ENCODE measurements around the gene IQCH.
"Not testable (repeated sequence)": the region's sequence is repeated elsewhere in the genome, so short reads cannot be mapped to it uniquely, and the experiment has no call there.

IQCH gene

DNA sequence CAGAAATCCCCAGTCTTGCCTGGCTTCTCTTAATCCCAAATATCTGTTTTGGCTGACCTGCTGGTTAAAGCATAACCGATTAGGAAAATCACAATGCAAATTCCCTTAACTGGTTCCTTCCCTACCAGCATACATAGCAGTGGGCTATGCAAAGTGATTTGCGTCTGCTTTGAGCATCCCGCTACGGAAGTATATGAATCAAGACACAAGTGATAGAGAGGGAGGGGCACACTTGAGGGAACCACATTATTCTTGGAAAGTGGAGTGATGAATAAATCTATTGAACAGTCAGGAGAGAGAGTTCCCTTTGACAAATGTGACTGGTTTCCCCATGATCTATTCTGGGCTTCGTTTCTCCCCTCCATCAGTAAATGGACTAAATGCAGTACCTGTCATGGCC is 146.8 kb downstream of the IQCH start:
- DNase-seq: no peak

DNA sequence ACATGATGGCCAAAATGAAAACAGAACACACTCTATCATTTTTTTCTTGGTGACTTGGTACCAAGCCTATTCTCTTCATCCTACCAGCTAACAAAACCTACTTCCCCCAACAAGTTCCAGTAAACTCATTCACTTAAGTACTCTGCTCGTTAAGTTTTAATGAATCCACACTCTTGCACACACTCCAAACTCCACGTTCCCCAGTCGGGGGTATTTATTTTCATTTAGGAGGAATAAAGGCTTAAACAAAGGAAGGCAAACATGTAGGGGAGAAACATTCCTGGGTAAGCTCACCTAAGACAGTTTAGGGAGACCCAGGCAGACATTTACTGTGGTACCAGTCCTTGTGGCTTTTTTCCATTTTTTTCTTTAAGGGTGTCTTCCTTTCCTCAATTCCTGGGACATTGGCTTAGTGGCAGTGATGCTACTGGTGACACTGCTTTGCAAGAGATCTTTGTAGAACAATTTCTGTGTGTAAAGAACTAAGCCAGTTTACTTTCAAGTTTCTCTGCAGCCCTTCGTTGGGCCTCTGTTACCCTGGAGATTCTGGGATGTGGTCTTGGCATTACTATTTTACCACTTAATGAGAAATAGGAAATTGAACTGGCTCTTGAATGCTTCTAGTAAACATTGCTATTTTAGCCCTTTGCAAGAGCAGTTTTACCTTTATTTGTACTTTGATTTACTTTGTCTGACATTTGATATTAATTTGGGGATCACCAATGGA is 149.0 kb downstream of the IQCH start:
- no peak for DNase-seq

DNA sequence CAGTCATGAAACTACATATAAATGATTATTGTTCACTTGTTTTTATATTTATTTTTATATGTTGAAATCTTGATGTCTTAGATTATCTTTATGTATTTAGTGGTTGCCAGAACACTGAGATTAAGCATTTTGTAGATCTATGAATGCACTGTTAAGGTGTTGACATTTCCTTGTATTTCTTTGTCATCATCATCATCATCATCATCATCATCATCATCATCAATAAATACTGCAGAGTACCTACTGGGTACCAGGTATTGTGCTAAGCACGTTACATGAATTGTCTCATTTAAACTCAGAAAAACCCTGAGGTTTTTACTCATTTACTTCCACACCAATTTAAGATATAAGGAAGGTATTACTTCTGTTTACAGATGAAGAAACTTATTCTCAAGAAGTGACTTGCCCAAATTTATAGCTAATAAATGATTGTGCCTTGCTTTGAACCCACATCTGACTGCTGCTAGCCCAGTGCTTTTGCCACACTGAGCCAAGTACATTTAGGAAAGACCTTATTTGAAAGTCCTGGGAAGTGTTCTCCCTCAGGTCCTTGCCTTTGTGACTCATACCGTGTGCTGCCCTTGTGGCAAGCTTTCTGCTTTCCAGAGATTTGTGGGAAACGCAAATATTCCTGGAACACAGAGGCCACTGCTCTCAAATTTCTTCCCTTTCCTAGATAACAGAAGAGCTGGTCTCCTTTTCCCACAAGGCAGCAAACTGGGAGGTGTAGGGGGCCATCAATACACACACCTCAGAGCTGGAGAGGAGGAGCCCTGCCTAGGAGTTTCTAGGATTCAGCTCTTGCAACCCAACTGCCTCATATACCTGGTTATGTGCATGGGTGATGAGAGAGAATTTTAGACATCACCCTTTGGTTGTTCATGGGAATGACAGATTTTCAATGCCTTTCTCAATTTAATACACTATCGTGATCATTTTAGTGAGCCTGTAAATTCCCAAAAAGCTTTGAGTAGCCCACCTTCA is 150.9 kb downstream of the IQCH start:
- DNase-seq: no peak

GRCh38 chr15:67406257-67406861 is 151.8 kb downstream of the IQCH start:
- no peak for DNase-seq

DNA sequence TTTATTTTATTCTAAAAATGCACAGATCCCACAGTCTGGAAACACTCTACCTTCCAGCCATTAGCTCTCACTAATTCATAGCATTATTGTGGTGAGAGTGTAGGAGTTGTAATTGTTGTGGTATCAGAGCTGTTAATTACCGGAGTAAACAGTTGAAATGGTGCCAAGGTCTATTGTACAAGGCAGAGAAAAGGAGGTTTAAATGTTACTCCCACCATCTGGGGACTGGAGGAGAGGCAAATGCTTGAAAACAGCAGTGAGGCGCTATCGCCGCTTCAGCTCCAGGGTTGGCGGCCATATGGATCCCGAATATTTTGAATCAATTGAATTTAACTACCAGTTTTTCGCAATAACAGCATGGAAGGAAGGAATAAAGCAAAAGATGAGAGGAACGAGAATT is 153.2 kb downstream of the IQCH start:
- no peak for DNase-seq

- DNase-seq: no peak
Measured at GRCh38 chr15:67409175-67409574, 154.6 kb downstream of the IQCH start.

- DNase-seq: no peak
Measured at GRCh38 chr15:67411486-67411885, 156.9 kb downstream of the IQCH start.

DNA sequence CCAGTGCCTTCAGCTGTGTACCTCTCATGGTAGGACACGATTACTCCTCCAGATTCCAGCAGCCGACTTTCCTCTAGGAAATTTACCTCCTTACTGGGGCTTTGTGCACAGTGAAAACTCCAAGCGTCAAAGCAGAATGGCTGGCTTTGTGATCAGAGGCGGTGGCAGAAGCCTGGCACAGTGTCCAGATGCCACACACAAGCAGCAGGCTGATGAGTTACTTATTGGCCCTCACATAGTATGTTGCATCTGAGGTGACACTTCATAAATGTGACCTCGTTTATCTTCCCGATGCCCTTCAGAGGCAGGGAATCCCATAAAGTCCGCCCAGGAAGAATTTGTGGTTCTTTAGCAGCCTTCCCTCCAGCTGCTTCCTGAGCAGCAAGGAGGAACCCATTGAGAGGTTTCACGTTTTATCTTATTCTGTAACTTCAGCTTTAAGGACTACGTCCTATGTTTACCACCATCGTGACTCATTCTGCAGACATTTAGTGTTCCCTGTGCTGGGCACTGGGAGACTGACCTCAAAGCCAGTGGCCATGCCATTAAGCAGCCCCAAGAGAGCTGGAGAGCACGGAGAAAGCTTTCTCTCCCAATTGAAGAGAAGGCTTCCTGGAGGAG is 159.3 kb downstream of the IQCH start:
- no peak for DNase-seq

DNA sequence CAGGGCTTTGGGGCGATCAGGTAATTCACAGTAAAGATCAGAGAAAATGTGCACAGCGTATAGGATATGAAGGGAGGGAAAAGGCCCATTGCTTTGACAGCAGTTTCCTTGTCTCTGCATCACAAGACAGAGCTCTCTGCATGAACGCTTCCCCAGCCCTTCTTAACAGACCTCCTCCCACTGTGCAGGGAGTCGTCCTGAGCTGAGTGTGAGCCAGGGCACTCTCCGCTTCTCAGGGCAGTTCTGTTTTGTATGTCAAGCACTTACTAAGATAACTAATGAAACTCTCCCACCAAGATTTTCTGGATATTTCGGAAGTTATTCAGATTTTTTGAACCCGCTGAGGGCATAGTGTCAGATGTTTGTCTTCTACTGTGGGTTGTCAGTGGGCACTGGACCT is 160.6 kb downstream of the IQCH start:
- DNase-seq: no peak

DNA sequence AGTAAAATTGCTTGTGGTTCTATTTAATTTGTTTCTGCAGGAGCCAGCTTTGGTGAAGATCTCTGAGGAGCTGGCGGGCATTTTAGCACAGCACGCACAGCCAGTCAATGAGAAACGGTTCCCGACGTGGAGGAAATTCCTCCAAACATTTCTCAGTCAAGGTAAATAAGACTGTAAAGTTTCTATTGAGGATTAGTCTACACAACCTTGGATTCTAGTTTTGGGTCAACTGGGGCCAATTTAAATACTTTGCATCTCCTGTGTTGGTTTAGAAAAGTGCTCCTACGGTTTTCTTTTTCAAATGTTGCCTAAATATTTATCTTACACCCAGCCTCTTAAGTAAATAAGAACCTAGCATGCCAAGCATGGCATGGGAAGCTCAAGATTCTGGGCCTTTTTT is 162.3 kb downstream of the IQCH start:
- no peak for DNase-seq

DNA sequence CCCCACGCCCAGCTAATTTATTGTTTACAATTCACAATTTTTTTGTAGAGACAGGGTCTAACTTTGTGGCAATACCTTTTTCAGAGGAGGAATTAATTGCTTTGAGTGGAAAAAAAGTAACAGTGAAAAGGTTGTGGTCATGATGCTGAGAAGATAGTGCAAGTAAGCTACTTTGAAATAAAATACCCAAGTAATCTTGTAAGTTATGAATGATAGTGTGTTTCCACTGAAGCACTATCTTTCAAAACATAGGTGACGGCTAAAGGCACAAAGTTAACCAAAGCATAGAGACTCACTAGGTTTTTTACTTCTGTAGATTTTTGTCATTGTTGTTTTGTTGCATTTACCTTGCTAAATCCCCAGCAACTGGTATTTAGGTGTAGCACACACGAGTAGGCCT is 165.1 kb downstream of the IQCH start:
- DNase-seq: no peak

- DNase-seq: no peak
Measured at GRCh38 chr15:67420137-67420536, 165.6 kb downstream of the IQCH start.

DNA sequence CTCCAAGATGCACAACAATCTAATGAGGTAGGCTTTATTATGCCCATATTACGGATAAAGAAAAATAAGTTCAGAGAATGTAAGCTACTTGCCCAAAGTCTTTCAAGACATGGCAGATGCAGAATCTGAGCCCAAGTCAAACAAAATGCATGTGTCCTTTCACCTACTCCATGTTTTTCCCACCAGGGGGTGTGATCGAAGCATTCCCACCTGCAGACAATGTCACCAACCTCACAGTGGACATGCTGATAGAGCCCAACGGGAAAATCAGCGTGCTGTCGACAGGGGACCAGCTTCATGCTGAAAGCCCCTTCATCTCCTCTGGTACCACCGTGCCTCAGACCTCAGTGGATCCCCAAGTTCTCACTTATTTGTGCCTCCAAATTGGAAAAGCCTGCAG is 166.5 kb downstream of the IQCH start:
- no peak for DNase-seq

GRCh38 chr15:67422296-67422695 is 167.7 kb downstream of the IQCH start:
- no peak for DNase-seq

GRCh38 chr15:67433495-67434099 is 179.0 kb downstream of the IQCH start:
- DNase-seq: peak in 1 of 2 experiments; percentile 7

- not testable (repeated sequence) for DNase-seq
Measured at GRCh38 chr15:67436351-67437250, 182.0 kb downstream of the IQCH start.

GRCh38 chr15:67444100-67444499 is 189.5 kb downstream of the IQCH start:
- no peak for DNase-seq

GRCh38 chr15:67446449-67446848 is 191.9 kb downstream of the IQCH start:
- no peak for DNase-seq

DNA sequence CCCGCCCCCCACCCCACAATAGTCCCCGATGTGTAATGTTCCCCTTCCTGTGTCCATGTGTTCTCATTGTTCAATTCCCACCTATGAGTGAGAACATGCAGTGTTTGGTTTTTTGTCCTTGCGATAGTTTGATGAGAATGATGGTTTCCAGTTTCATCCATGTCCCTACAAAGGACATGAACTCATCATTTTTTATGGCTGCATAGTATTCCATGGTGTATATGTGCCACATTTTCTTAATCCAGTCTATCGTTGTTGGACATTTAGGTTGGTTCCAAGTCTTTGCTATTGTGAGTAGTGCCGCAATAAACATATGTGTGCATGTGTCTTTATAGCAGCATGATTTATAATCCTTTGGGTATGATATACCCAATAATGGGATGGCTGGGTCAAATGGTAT is 193.8 kb downstream of the IQCH start:
- not testable (repeated sequence) for DNase-seq

DNA sequence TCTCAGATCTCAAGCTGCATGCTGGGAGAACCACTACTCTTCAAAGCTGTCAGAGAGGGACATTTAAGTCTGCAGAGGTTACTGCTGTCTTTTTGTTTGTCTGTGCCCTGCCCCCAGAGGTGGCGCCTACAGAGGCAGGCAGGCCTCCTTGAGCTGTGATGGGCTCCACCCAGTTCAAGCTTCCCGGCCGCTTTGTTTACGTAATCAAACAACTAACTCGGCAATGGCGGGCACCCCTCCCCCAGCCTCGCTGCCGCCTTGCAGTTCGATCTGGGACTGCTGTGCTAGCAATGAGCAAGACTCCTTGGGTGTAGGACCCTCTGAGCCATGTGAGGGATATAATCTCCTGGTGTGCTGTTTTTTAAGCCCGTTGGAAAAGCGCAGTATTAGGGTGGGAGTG is 199.1 kb downstream of the IQCH start:
- not testable (repeated sequence) for DNase-seq

DNA sequence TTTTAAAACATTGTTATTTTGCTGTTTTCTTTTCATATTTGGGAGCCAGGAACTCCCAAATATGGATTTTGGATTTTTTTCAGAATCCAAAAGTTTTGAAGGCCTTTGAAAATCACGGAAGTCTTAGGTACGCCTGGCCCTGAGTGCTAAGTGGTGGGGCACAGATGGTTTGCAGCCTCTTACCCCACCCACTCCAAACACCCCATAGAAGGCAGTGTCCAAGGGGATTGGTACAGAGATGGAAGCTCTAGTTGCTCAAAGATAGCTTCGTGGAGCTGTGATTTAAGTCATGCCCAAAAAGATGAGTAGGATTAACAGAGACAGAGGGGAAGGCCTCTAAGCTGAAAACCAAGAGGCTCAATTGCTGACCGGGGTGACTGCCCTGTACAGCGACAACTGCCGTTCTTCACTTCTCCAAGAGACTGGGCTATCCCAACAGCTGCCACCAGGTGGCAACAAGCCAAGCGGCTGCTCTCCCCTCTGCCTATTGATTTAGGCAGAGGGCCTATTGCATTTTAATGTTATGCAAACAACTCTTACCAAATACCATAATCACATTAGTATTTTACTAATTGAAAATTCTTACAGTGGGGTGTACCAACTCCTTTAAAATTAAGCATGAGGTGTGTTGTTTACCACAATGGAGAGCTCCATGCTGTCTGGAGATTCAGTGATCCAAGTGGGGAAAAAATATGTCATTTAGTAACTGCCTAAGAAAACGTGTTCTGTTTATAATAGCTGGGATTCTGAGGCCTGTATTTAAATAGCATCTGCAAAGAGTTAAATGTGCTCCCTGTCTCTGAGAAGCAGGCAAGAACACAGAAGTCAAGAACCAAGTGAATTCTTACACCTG is 202.3 kb downstream of the IQCH start:
- DNase-seq: peak in 1 of 2 experiments; percentile 76
